Mesenchymal stem cell (in vitro differentiated cells and primary cell): ENCODE measurements around the gene HLA-A.

Experiments used
- DNase-seq: peaks from one replicate; pipeline ENCODE4 v3.0.0-alpha.2; 2013
- H2AFZ ChIP-seq: one replicate; pipeline ENCODE4 v1.6.1; 2013; ENCODE audit warnings: low read depth, mild to moderate bottlenecking, control low read depth, inconsistent platforms, low read length, moderate library complexity
- H2AK5ac ChIP-seq: 2 replicates; pipeline ENCODE4 v1.6.1; 2013; ENCODE audit warnings: low read length, moderate library complexity, mild to moderate bottlenecking, inconsistent platforms; ENCODE audit not compliant: severe bottlenecking
- H2BK120ac ChIP-seq: one replicate; pipeline ENCODE4 v1.6.1; 2013; ENCODE audit warnings: low read depth, mild to moderate bottlenecking, inconsistent platforms, low read length, moderate library complexity
- H2BK12ac ChIP-seq, 2 experiments: one replicate each; pipeline ENCODE4 v1.6.1; 2013; ENCODE audit warnings: inconsistent platforms in 2 of 2, low read length in 2 of 2, mild to moderate bottlenecking in 2 of 2, moderate library complexity in 2 of 2, control low read depth in 1 of 2
- H2BK15ac ChIP-seq: one replicate; pipeline ENCODE4 v1.6.1; 2013; ENCODE audit warnings: mild to moderate bottlenecking, low read depth, inconsistent platforms; ENCODE audit not compliant: poor library complexity, severe bottlenecking
- H2BK5ac ChIP-seq: 2 replicates; pipeline ENCODE4 v1.6.1; 2013; ENCODE audit warnings: low read depth, mild to moderate bottlenecking, low read length, control low read depth, inconsistent platforms; ENCODE audit not compliant: poor library complexity, severe bottlenecking
- H3K14ac ChIP-seq, 2 experiments: one replicate each; pipeline ENCODE4 v1.6.1; 2013; ENCODE audit warnings: inconsistent platforms in 2 of 2, low read length in 2 of 2, control low read depth in 1 of 2, mild to moderate bottlenecking in 1 of 2, moderate library complexity in 1 of 2
- H3K18ac ChIP-seq, 2 experiments: one replicate each; pipeline ENCODE4 v1.6.1; 2013; ENCODE audit warnings: inconsistent platforms in 2 of 2, low read length in 2 of 2, control low read depth in 1 of 2, low read depth in 1 of 2, mild to moderate bottlenecking in 1 of 2
- H3K23ac ChIP-seq, 2 experiments: one replicate each; pipeline ENCODE4 v1.6.1; 2013; ENCODE audit warnings: inconsistent platforms in 2 of 2, low read length in 2 of 2, mild to moderate bottlenecking in 2 of 2, moderate library complexity in 2 of 2, control low read depth in 1 of 2
- H3K27ac ChIP-seq: 2 replicates; pipeline ENCODE4 v1.5.1; 2013; ENCODE audit warnings: mild to moderate bottlenecking, moderate library complexity, low read length, control low read depth, inconsistent platforms; ENCODE audit not compliant: poor library complexity, severe bottlenecking
- H3K27me3 ChIP-seq, 2 experiments: 2 replicates each; pipeline versions ENCODE4 v1.6.1 to v1.7.0; 2013; ENCODE audit warnings: low read length in 2 of 2, mild to moderate bottlenecking in 2 of 2, moderate library complexity in 2 of 2, control low read depth in 1 of 2, inconsistent platforms in 1 of 2; ENCODE audit not compliant: control insufficient read depth in 1 of 2, insufficient read depth in 1 of 2
- H3K36me3 ChIP-seq, 2 experiments: 2 replicates each; pipeline versions ENCODE4 v1.6.1 to v1.7.0; 2013; ENCODE audit warnings: low read length in 2 of 2, control low read depth in 1 of 2, inconsistent platforms in 1 of 2, low read depth in 1 of 2, mild to moderate bottlenecking in 1 of 2; ENCODE audit not compliant: insufficient read depth in 2 of 2, control insufficient read depth in 1 of 2
- H3K4ac ChIP-seq, 2 experiments: one replicate each; pipeline ENCODE4 v1.6.1; 2013; ENCODE audit warnings: inconsistent platforms in 2 of 2, low read length in 2 of 2, mild to moderate bottlenecking in 2 of 2, moderate library complexity in 2 of 2, control low read depth in 1 of 2, low read depth in 1 of 2
- H3K4me1 ChIP-seq: 2 replicates; pipeline ENCODE4 v1.6.1; 2013; ENCODE audit warnings: low read depth, low read length, control low read depth; ENCODE audit not compliant: control insufficient read depth, insufficient read depth
- H3K4me2 ChIP-seq: 2 replicates; pipeline ENCODE4 v1.6.1; 2013; ENCODE audit warnings: low read length, mild to moderate bottlenecking, inconsistent platforms; ENCODE audit not compliant: poor library complexity, severe bottlenecking
- H3K4me3 ChIP-seq, 2 experiments: 2 replicates each; pipeline versions ENCODE4 v1.5.1 to v1.7.0; 2013; ENCODE audit warnings: low read length in 2 of 2, mild to moderate bottlenecking in 2 of 2, control low read depth in 1 of 2, low read depth in 1 of 2; ENCODE audit not compliant: insufficient read depth in 1 of 2
- H3K79me1 ChIP-seq: replicated peaks from 2 replicates; pipeline ENCODE4 v1.6.1; 2013; ENCODE audit warnings: mild to moderate bottlenecking, control low read depth, low read length, inconsistent platforms; ENCODE audit not compliant: poor library complexity, severe bottlenecking
- H3K9ac ChIP-seq: 2 replicates; pipeline ENCODE4 v1.7.0; 2013; ENCODE audit warnings: mild to moderate bottlenecking, low read length, moderate library complexity
- H3K9me3 ChIP-seq: 2 replicates; pipeline ENCODE4 v1.7.0; 2013; ENCODE audit warnings: mild to moderate bottlenecking, low read length; ENCODE audit not compliant: control insufficient read depth
- H4K8ac ChIP-seq: one replicate; pipeline ENCODE4 v1.6.1; 2013; ENCODE audit warnings: inconsistent platforms, mild to moderate bottlenecking, low read length, moderate library complexity
- H4K91ac ChIP-seq: one replicate; pipeline ENCODE4 v1.6.1; 2013; ENCODE audit warnings: mild to moderate bottlenecking, low read length, inconsistent platforms
- WGBS: methylation state at CpG from one replicate; pipeline ENCODE4 v1.1.7; 2013; ENCODE audit warnings: mixed read lengths; 5-methylcytosine and 5-hydroxymethylcytosine counted together

The HLA-A gene

DNA sequence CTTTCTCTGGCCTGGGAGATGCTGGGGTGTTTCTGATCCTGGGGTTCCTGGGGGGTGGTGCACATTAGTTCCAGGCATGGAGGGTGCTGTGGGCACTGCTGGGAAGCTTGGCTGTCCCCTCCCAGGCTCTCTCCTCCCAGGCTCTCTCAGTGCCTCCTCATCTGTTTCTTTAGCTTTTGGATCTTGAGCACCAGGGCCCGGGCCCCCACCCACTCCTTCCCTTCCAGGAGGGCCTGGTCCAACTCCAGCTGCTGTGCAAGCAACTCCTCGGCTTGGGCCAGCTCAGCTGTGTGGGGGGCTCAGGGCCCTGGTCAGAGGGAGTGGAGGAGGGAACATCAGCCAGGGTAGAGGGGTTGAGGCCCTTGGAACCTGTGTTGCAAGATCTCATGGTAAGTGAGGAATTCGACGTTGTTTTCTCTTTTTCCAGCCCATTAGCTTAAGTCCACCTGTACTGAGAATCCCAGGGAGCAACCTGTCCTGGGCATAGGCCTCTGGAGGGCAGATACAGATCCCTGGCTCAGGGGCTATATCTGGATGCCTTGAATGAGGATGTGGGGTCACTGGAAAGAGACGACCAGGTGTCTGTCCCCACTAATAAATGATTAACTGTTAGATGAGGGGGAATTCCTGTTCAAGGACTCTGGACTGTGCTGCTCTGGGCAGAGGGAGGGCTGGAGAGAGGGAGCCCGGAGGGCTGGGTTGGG is 34.5 kb upstream of the HLA-A start:
- H2AK5ac ChIP-seq, result no peak overlapping the region
- H4K8ac ChIP-seq, result no peak overlapping the region
- H3K36me3 ChIP-seq, result no peaks in the 10 kb centered on the region
- no peak overlapping the region for H3K9ac ChIP-seq
- H4K91ac ChIP-seq, result no peak overlapping the region
- no peak overlapping the region for H3K14ac ChIP-seq
- no peak overlapping the region for H3K27ac ChIP-seq
- WGBS, result 37% methylated on average over 4 of the region's 6 CpGs
- H3K4ac ChIP-seq, result no peak overlapping the region
- H3K27me3 ChIP-seq, result peaks cover 5 to 30% of the 10 kb centered on the region in 2 experiments
- no peaks in the 10 kb centered on the region for H3K79me1 ChIP-seq
- H2BK5ac ChIP-seq, result no peak overlapping the region
- H2BK120ac ChIP-seq, result no peak overlapping the region
- no peak overlapping the region for H2BK12ac ChIP-seq
- H3K9me3 ChIP-seq, result no peaks in the 10 kb centered on the region
- H3K4me1 ChIP-seq, result peaks cover 2% of the 10 kb centered on the region
- no peak overlapping the region for H2BK15ac ChIP-seq
- DNase-seq, result no peak
- no peak overlapping the region for H3K23ac ChIP-seq
- H3K4me3 ChIP-seq, result no peak overlapping the region
- H2AFZ ChIP-seq, result no peak overlapping the region
- H3K4me2 ChIP-seq, result no peak overlapping the region
- H3K18ac ChIP-seq, result no peak overlapping the region

DNA sequence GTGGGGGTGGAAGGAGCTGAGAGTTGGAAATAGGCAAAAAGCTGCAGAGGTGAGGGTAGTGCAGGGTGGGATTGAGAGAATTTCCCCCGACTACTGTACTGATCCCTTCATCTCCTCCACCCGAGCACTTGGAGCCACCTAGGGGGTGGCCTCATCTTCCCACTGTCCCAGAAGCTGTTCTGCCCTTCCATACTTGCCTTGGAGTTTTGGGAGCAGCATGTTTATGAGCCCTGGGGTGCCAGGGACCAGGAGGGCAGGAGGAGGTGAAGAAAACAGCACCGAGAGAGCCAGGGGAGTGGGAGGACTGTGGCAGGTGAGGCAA is 34.0 kb upstream of the HLA-A start:
- DNase-seq, result no peak
- no peak overlapping the region for H3K14ac ChIP-seq
- peaks cover 7 to 35% of the 10 kb centered on the region in 2 experiments for H3K27me3 ChIP-seq
- no peak overlapping the region for H3K27ac ChIP-seq
- no peak overlapping the region for H2AK5ac ChIP-seq
- H3K4ac ChIP-seq, result no peak overlapping the region
- no peak overlapping the region for H2BK12ac ChIP-seq
- no peak overlapping the region for H2AFZ ChIP-seq
- no peaks in the 10 kb centered on the region for H3K79me1 ChIP-seq
- H3K36me3 ChIP-seq, result no peaks in the 10 kb centered on the region
- 88% methylated on average over 1 of the region's 3 CpGs for WGBS
- H4K8ac ChIP-seq, result no peak overlapping the region
- no peak overlapping the region for H2BK120ac ChIP-seq
- no peak overlapping the region for H3K4me3 ChIP-seq
- H3K18ac ChIP-seq, result no peak overlapping the region
- no peak overlapping the region for H3K23ac ChIP-seq
- no peak overlapping the region for H4K91ac ChIP-seq
- H3K4me2 ChIP-seq, result no peak overlapping the region
- H3K4me1 ChIP-seq, result peaks cover 2% of the 10 kb centered on the region
- H2BK15ac ChIP-seq, result no peak overlapping the region
- no peaks in the 10 kb centered on the region for H3K9me3 ChIP-seq
- H3K9ac ChIP-seq, result no peak overlapping the region
- no peak overlapping the region for H2BK5ac ChIP-seq

GRCh38 chr6:29908710-29909109 is 33.6 kb upstream of the HLA-A start:
- Histone ChIP-seq H3K79me1 (no peaks in the 10 kb centered on the region), H3K27ac (no peak overlapping the region), H3K9me3 (no peaks in the 10 kb centered on the region), H3K4me2 (no peak overlapping the region), H2BK120ac (no peak overlapping the region), H3K27me3 (peaks cover 11 to 38% of the 10 kb centered on the region in 2 experiments), H3K4me3 (no peak overlapping the region), H3K23ac (no peak overlapping the region), H4K91ac (no peak overlapping the region), H2AK5ac (no peak overlapping the region), H3K18ac (no peak overlapping the region), H3K4me1 (peaks cover 2% of the 10 kb centered on the region), H2BK5ac (no peak overlapping the region), H3K14ac (no peak overlapping the region), H2AFZ (no peak overlapping the region), H2BK12ac (no peak overlapping the region), H3K4ac (no peak overlapping the region), H3K9ac (no peak overlapping the region), H4K8ac (no peak overlapping the region), H2BK15ac (no peak overlapping the region), H3K36me3 (no peaks in the 10 kb centered on the region)
- DNase-seq, result no peak
- WGBS, result 56% methylated on average over 5 of the region's 6 CpGs

GRCh38 chr6:29909985-29910384 is 32.3 kb upstream of the HLA-A start:
- no peak overlapping the region for H3K23ac ChIP-seq
- WGBS, result no CpG with 5 or more reads among the region's 1 CpG
- H2BK12ac ChIP-seq, result no peak overlapping the region
- H3K4me3 ChIP-seq, result no peak overlapping the region
- H2BK15ac ChIP-seq, result no peak overlapping the region
- no peak overlapping the region for H2AK5ac ChIP-seq
- no peaks in the 10 kb centered on the region for H3K79me1 ChIP-seq
- H3K27ac ChIP-seq, result no peak overlapping the region
- no peak overlapping the region for H4K91ac ChIP-seq
- peaks cover 14 to 49% of the 10 kb centered on the region in 2 experiments for H3K27me3 ChIP-seq
- no peaks in the 10 kb centered on the region for H3K9me3 ChIP-seq
- no peaks in the 10 kb centered on the region for H3K36me3 ChIP-seq
- H3K4me2 ChIP-seq, result no peak overlapping the region
- no peak for DNase-seq
- H2AFZ ChIP-seq, result no peak overlapping the region
- no peak overlapping the region for H3K4ac ChIP-seq
- no peak overlapping the region for H4K8ac ChIP-seq
- H3K18ac ChIP-seq, result no peak overlapping the region
- no peak overlapping the region for H2BK5ac ChIP-seq
- H3K4me1 ChIP-seq, result peaks cover 2% of the 10 kb centered on the region
- H2BK120ac ChIP-seq, result no peak overlapping the region
- no peak overlapping the region for H3K9ac ChIP-seq
- H3K14ac ChIP-seq, result no peak overlapping the region
